Lower lobe of right lung (tissue), 2 donors: ENCODE results near the gene AMELY. TPM values are rescaled to one million over a fixed set of nuclear protein-coding genes. Genes with fewer than 3 reads are reported as not detected.

Experiments used
- ATAC-seq, 2 donors: fragments of 200-7000 bp; cut with Tn5 transposase; one replicate each; pipeline ENCODE4 v1.9.1; 2020 to 2022; ENCODE audit warnings: mild to moderate bottlenecking in 2 of 2, moderate library complexity in 2 of 2
- DNase-seq: peaks from one replicate; pipeline ENCODE4 v3.0.0-alpha.2; 2020
- H3K27ac ChIP-seq: fragments of 200-600 bp; one replicate; pipeline ENCODE4 v1.8.0; 2022
- H3K27me3 ChIP-seq: fragments of 200-600 bp; one replicate; pipeline ENCODE4 v1.8.0; 2022; ENCODE audit warnings: low read depth
- H3K36me3 ChIP-seq: fragments of 200-600 bp; one replicate; pipeline ENCODE4 v1.8.0; 2022; ENCODE audit warnings: mild to moderate bottlenecking
- H3K4me1 ChIP-seq: fragments of 200-600 bp; one replicate; pipeline ENCODE4 v1.8.0; 2022
- H3K4me3 ChIP-seq: fragments of 200-600 bp; one replicate; pipeline ENCODE4 v1.8.0; 2022; ENCODE audit warnings: mild to moderate bottlenecking
- H3K9me3 ChIP-seq: fragments of 200-600 bp; one replicate; pipeline ENCODE4 v1.8.0; 2022
- CTCF ChIP-seq: fragments of 200-600 bp; IDR thresholded peaks from one replicate; pipeline ENCODE4 v1.8.0; 2022; ENCODE audit warnings: antibody characterized with exemption, mild to moderate bottlenecking
- intact Hi-C: fragments of 100-400 bp; cut with DNase I; formaldehyde crosslinking; loops from one replicate; pipeline ENCODE4 v1.11.0; 2022
- total RNA-seq: library from RNA; stranded (reverse); fragmentation: NEBNext Ultra II Directional; extraction: Animal tissue kit (Norgen Biotek cat#: 25700); gene quantifications from one replicate; pipeline ENCODE4 v1.2.1, GENCODE V29; 2021
- donor health status: DM: no; HTN: yes; CAD: no; lungs with severe emphysema.

AMELY gene
- total RNA-seq, 1 donor from 2014 or later = not detected

DNA sequence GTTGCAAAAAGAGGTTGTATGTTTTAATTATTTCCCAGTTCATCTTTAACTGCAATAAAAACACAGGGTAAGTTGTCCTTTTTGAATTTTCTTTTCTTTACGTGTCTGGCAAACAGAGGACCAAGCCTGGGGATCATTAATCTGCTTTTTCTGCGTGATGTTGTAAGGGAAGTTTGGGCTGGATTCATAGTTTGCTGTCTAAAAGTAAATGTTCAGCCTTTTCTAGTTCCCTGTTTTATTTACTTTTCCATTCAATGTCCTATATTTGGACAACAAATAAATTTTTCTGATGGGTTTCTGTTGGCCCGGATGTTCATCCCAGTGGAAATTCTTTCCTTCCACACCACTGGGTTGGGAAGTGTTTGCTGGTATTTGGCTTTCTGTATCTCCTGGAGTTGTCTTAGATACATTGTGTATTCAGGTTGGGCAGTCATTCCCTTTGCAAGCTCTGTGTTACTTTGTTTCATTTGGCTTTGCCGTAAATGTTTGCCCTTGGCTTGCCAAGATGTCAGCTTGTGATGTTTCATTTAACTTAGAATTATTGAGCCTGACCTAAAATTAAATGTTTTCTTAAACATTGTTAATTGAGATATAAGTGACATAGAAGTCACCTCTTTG, 20.3 kb upstream of the AMELY start:
- Histone ChIP-seq H3K9me3 (no peaks in the 10 kb centered on the region), H3K27ac (no peak overlapping the region)
- intact Hi-C loops = no loop called here

GRCh38 chrY:6929237-6929636, 17.7 kb upstream of the AMELY start:
- ATAC-seq = no peak
- intact Hi-C loops = no loop called here
- Histone ChIP-seq H3K4me1 (no peaks in the 10 kb centered on the region), H3K4me3 (no peak overlapping the region), H3K36me3 (no peaks in the 10 kb centered on the region), H3K27me3 (no peaks in the 10 kb centered on the region), H3K9me3 (no peaks in the 10 kb centered on the region), H3K27ac (no peak overlapping the region)
- TF ChIP-seq CTCF = no peak
- no peak for DNase-seq

More for the DNA sequence above, 20.3 kb upstream of the AMELY start:
- DNase-seq (no peak), ATAC-seq (no peak)
- Histone ChIP-seq H3K4me3 (no peak overlapping the region), H3K27me3 (no peaks in the 10 kb centered on the region), H3K36me3 (no peaks in the 10 kb centered on the region), H3K4me1 (no peaks in the 10 kb centered on the region)
- no peak for TF ChIP-seq CTCF

DNA sequence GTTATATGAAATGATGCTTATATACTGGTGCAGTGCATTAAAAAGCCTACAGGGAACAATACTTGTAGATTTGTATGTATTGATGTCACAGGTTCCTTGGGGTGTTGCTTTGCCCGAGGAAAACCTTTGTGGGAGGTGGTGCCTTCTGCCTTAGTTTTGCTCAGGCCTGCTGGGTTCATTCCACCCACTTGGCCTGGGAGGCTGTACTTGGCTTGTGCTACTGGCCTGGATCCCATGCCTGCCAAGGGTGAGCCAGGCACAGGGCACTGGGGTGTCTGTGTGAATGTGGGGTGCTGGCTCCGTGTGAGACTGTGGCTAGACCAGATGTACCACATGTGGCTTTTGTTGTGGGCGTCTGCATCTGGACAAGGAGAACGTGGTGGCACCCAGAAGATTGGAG, 16.7 kb upstream of the AMELY start:
- intact Hi-C loops = no loop called here
- no peak overlapping the region for H3K4me3 ChIP-seq
- no peaks in the 10 kb centered on the region for H3K36me3 ChIP-seq
- H3K27ac ChIP-seq = no peak overlapping the region
- DNase-seq (no peak), ATAC-seq (no peak)
- H3K9me3 ChIP-seq = no peaks in the 10 kb centered on the region
- H3K27me3 ChIP-seq = no peaks in the 10 kb centered on the region
- H3K4me1 ChIP-seq = no peaks in the 10 kb centered on the region
- TF ChIP-seq CTCF = no peak

- no peaks in the 10 kb centered on the region for H3K4me1 ChIP-seq
- ATAC-seq = no peak
- H3K27ac ChIP-seq = no peak overlapping the region
- DNase-seq = no peak
- H3K9me3 ChIP-seq = no peaks in the 10 kb centered on the region
- H3K36me3 ChIP-seq = no peaks in the 10 kb centered on the region
- H3K4me3 ChIP-seq = no peak overlapping the region
- intact Hi-C loops = no loop called here
- no peak for TF ChIP-seq CTCF
- H3K27me3 ChIP-seq = no peaks in the 10 kb centered on the region
Measured at GRCh38 chrY:6921061-6921460, 9.5 kb upstream of the AMELY start.

DNA sequence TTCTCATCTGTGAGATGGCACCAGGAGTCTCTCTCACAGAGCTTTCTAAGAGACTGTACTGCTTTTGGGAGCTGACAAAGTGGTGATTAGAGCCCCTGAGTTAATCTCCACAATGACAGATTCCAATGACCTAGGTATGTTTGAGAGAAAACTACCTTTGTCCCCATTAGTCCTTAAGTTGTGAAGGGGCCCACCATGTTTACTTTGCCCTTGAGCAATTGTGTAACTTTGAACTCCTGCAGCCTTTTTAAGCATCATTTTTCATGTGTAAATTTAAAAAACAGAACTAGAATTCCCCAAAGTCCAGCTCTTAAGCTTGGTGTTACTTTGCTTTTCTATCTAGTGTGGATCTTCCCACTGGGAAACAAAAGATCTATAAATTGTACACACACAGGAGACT, 1.8 kb upstream of the AMELY start:
- no peak overlapping the region for H3K4me3 ChIP-seq
- TF ChIP-seq CTCF = no peak
- H3K27me3 ChIP-seq = peaks cover 8% of the 10 kb centered on the region
- no peak for DNase-seq
- H3K4me1 ChIP-seq = peaks cover 4% of the 10 kb centered on the region
- intact Hi-C loops = no loop called here
- H3K36me3 ChIP-seq = no peaks in the 10 kb centered on the region
- H3K27ac ChIP-seq = no peak overlapping the region
- H3K9me3 ChIP-seq = no peaks in the 10 kb centered on the region
- ATAC-seq = no peak
